ENCODE data around the gene UBE2E3. TPM values are rescaled to one million over a fixed set of nuclear protein-coding genes. Genes with fewer than 3 reads are reported as not detected.

The UBE2E3 gene
- total RNA-seq, 1 donor from 2014 or later = 379 TPM

GRCh38 chr2:180966378-180966777, 14.0 kb upstream of the UBE2E3 start:
- Mint-ChIP-seq H3K4me1 (no peaks in the 10 kb centered on the region), H3K4me3 (no peak overlapping the region), H3K9me3 (no peaks in the 10 kb centered on the region), H3K27me3 (ENCODE audit: insufficient read depth, low read depth) (no peaks in the 10 kb centered on the region), H3K27ac (no peak overlapping the region), H3K36me3 (no peaks in the 10 kb centered on the region)
- H3K36me3 ChIP-seq = no peaks in the 10 kb centered on the region
- no peak overlapping the region for H3K4me2 ChIP-seq
- H3F3A ChIP-seq (ENCODE audit: low read depth) = no peaks in the 10 kb centered on the region
- H3K79me2 ChIP-seq (ENCODE audit: low read depth) = no peaks in the 10 kb centered on the region
- no peak overlapping the region for H3K27ac ChIP-seq
- DNase-seq (ENCODE audit: low spot score) = no peak
- no peak overlapping the region for H3K4me3 ChIP-seq
- H2AFZ ChIP-seq (replicated peaks) = no peak overlapping the region
- H3K9ac ChIP-seq = no peak overlapping the region
- no peaks in the 10 kb centered on the region for H3K27me3 ChIP-seq
- H3K9me3 ChIP-seq (ENCODE audit: low read depth) = no peaks in the 10 kb centered on the region
- H3K4me1 ChIP-seq = no peaks in the 10 kb centered on the region
- no peaks in the 10 kb centered on the region for H4K20me1 ChIP-seq (ENCODE audit: low read depth)
- TF ChIP-seq CTCF (IDR thresholded peaks at IDR 0.05) (no peak), EZH2 (IDR thresholded peaks at IDR 0.05) (no peak), EZH2phosphoT487 (IDR thresholded peaks at IDR 0.05) (no peak)

- Histone ChIP-seq H3K79me2 (ENCODE audit: low read depth) (no peaks in the 10 kb centered on the region), H3K9me3 (ENCODE audit: low read depth) (no peaks in the 10 kb centered on the region), H3K4me3 (no peak overlapping the region), H3K9ac (no peak overlapping the region), H3K4me2 (no peak overlapping the region), H3K27ac (no peak overlapping the region), H4K20me1 (ENCODE audit: low read depth) (no peaks in the 10 kb centered on the region), H3K36me3 (no peaks in the 10 kb centered on the region), H3F3A (ENCODE audit: low read depth) (no peaks in the 10 kb centered on the region), H3K27me3 (no peaks in the 10 kb centered on the region), H2AFZ (replicated peaks) (no peak overlapping the region), H3K4me1 (no peaks in the 10 kb centered on the region)
- TF ChIP-seq EZH2phosphoT487 (IDR thresholded peaks at IDR 0.05) (no peak), CTCF (IDR thresholded peaks at IDR 0.05) (no peak), EZH2 (IDR thresholded peaks at IDR 0.05) (no peak)
- no peaks in the 10 kb centered on the region for H3K4me1 Mint-ChIP-seq
- no peaks in the 10 kb centered on the region for H3K27me3 Mint-ChIP-seq (ENCODE audit: insufficient read depth, low read depth)
- no peak for DNase-seq (ENCODE audit: low spot score)
- no peak overlapping the region for H3K4me3 Mint-ChIP-seq
- H3K36me3 Mint-ChIP-seq = no peaks in the 10 kb centered on the region
- no peaks in the 10 kb centered on the region for H3K9me3 Mint-ChIP-seq
- no peak overlapping the region for H3K27ac Mint-ChIP-seq
Measured at GRCh38 chr2:180969124-180969523, 11.3 kb upstream of the UBE2E3 start.

GRCh38 chr2:180970016-180970415, 10.4 kb upstream of the UBE2E3 start:
- H3K4me2 ChIP-seq = no peak overlapping the region
- no peaks in the 10 kb centered on the region for H3F3A ChIP-seq (ENCODE audit: low read depth)
- no peak for TF ChIP-seq EZH2 (IDR thresholded peaks at IDR 0.05)
- TF ChIP-seq EZH2phosphoT487 (IDR thresholded peaks at IDR 0.05) = no peak
- no peak for TF ChIP-seq CTCF (IDR thresholded peaks at IDR 0.05)
- no peaks in the 10 kb centered on the region for H3K79me2 ChIP-seq (ENCODE audit: low read depth)
- H3K27ac ChIP-seq = no peak overlapping the region
- H4K20me1 ChIP-seq (ENCODE audit: low read depth) = no peaks in the 10 kb centered on the region
- H3K9me3 Mint-ChIP-seq = no peaks in the 10 kb centered on the region
- no peak overlapping the region for H2AFZ ChIP-seq (replicated peaks)
- H3K9ac ChIP-seq = no peak overlapping the region
- no peaks in the 10 kb centered on the region for H3K36me3 Mint-ChIP-seq
- no peak overlapping the region for H3K4me3 ChIP-seq
- H3K4me3 Mint-ChIP-seq = no peak overlapping the region
- no peaks in the 10 kb centered on the region for H3K36me3 ChIP-seq
- no peaks in the 10 kb centered on the region for H3K9me3 ChIP-seq (ENCODE audit: low read depth)
- no peaks in the 10 kb centered on the region for H3K27me3 Mint-ChIP-seq (ENCODE audit: insufficient read depth, low read depth)
- no peaks in the 10 kb centered on the region for H3K4me1 Mint-ChIP-seq
- no peaks in the 10 kb centered on the region for H3K4me1 ChIP-seq
- H3K27ac Mint-ChIP-seq = no peak overlapping the region
- no peak for DNase-seq (ENCODE audit: low spot score)
- H3K27me3 ChIP-seq = no peaks in the 10 kb centered on the region
